HG02571 (cell line): ENCODE data around the gene CPEB4.
A peak's percentile ranks its signal among the peaks of the same experiment; 100 is the strongest.

ENCODE experiments used
- ATAC-seq: cut with Tn5 transposase; IDR thresholded peaks from one replicate; pipeline ENCODE4 v1.9.1; 2021; ENCODE audit warnings: mild to moderate bottlenecking, moderate library complexity; ENCODE audit not compliant: unreplicated experiment

The CPEB4 gene

GRCh38 chr5:173887610-173888472 lies at the start of gene CPEB4:
Gene CPEB4, plus strand, starts transcription at chr5:173888349. Its CDS starts 1,385 bp downstream, at chr5:173889734.
- ATAC-seq, result peak; percentile 92

DNA sequence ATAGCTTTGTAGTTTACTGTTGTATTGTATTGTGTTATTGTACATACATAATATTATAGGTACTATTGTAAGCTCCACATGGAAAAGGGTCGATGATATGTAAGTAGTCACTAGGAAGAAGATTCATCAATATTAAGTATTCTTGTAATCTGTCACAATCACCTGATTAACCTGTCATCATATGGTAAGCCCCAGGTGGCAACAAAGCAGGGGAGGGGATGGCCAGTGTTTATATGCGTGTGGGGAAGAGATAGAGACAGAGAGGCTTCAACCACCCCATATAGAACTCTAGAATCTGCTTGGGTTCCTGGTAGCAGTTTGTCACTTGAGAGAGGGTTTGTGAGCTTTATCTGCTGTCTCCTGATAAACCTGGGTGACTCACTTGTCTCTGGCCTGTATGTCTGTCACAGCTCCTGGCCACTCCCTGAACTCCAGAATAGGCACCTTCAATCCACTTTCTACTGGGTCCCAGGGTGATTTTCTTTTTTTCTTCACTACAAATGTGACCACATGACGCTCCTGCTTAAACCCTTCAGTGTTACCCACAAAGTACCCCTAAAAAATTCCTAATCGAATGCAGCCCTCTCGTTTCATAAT lies 48.9 kb upstream of the CPEB4 start:
- no peak for ATAC-seq

DNA sequence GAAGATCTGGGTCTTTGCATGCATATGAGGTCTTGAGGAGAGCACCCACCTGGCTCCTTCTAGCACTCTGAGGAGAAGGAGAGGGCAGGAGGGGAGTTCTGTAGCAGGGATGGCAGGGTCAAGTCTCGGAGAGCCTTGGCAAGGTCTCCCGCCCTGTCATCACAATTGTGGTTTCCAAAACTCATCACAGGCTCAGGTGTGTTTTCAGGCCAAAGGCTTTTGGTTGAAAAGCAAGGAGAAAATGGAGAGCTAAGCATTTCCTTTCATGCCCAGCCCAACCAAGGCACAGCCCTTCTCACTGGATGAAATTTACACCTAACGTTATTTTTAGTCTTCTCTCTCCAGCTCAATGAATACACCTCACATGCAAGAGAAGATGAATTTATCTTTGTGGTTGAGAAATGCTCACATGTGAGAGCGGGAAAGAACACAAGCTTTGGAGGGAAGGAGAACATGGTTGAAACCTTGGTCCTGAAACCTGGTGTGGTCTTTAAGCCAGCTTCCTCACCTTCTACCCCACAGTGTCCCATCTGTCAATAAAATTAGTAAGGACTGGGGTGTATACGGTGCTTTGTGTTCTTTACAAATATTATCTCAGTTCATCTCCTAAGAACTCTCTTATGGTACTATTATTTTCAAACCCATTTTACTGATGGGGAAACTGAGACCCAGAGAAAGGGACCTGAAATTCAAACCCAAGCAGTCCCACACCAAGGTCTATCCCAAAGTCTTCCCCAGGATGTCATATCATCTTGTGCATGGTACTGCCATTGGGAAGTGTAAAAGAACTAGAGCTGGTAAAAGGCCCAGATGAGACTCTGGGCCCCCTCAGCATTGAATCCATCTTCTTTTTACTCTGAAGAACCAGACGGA lies 47.8 kb upstream of the CPEB4 start:
- ATAC-seq, result no peak

DNA sequence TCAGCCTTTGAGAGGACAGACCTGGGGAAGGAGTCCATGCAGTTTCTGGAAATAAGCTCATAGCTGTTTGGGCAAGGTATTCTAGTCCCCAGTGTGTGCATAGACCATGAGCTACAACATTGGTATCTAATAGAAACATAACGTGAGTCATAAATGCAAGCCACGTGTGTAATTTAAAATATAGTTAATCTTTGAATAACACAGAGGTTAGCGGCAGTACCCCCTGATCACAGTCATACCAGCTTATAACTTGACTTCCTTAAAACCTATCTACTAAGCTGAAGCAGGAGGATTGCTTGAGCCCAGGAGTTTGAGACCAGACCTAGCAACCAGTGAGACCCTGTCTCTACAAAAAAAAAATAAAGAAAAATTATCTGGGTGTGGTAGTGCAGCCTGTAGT lies 46.4 kb upstream of the CPEB4 start:
- ATAC-seq, result no peak

DNA sequence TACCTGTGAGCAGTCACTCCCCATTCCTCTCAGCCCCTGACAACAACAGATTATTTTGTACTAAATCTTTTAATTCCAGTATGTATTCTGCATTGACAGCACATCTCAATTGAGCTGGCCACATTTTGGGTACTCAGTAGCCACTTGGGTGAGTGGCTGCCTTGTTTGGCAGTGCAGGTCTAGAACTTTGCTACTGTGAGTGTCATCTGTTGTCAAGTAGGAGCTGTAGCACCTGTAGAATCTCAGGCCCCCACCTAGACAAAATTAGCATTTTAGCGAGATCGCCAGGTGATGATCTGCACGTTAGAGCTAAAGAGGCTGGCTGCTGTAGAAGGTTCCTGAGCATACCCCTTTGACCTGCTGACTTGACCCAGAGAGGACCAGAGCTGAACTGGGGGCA lies 44.4 kb upstream of the CPEB4 start:
- ATAC-seq, result no peak

GRCh38 chr5:173845321-173845720 lies 42.8 kb upstream of the CPEB4 start:
- no peak for ATAC-seq

- no peak for ATAC-seq
Measured at GRCh38 chr5:173846929-173847501, 41.1 kb upstream of the CPEB4 start.

GRCh38 chr5:173848986-173849596 lies 39.1 kb upstream of the CPEB4 start:
- no peak for ATAC-seq

GRCh38 chr5:173849908-173850307 lies 38.2 kb upstream of the CPEB4 start:
- no peak for ATAC-seq

GRCh38 chr5:173850659-173851058 lies 37.5 kb upstream of the CPEB4 start:
- ATAC-seq, result no peak

DNA sequence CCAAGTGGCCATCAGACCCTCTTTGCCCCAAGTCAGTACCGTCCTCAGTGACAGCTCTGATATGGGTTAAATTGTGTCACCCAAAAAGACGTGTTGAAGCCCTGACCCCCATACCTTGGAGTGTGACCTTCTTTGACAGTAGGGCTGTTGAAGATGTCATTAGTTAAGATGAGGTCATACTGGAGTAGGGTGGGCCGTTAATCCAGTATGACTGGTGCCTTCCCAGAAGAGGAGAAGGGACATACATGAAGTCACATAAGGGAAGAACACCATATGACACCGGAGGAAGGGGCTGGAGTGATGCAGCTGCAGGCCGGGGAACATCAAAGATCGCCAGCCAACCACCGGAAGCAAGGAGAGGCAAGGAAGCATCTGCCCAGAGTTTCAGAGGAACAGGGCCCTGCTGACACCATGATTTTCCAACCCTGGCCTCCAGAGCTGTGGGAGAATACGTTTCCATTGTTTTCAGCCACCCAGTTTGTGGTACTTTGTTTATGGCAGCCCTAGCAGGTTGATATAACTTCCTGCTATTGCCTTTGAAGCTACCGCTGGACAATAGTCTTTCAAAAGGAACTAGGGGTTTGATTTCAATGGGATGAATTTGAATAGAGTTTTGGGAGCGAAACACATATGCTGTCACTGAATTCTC lies 36.4 kb upstream of the CPEB4 start:
- ATAC-seq, result no peak

DNA sequence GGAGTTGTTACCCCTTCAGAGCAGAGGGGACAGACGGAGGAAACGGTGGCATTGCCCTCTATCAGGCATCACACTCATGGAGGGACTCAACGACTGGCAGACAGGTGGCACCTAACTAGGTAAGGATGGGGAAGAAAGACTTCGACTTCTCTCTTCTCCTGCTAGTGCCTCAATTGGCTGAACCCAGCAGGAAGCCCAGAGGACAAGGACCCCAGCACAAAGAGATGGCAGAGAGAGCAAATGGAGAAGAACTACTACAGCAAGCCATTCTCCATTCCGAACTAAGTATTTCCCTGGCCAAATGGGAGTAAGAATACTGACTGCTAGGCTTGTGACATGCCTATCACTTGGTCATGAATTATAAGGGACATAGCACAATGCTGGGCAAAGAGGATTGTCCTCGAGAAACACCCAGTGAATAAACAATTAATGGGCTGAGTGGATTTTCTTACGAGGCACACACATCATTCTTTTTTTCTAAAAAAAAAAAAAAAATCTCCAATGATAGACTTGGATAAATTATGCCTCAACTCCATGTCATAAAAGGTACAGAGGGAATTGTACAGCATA lies 35.3 kb upstream of the CPEB4 start:
- no peak for ATAC-seq

DNA sequence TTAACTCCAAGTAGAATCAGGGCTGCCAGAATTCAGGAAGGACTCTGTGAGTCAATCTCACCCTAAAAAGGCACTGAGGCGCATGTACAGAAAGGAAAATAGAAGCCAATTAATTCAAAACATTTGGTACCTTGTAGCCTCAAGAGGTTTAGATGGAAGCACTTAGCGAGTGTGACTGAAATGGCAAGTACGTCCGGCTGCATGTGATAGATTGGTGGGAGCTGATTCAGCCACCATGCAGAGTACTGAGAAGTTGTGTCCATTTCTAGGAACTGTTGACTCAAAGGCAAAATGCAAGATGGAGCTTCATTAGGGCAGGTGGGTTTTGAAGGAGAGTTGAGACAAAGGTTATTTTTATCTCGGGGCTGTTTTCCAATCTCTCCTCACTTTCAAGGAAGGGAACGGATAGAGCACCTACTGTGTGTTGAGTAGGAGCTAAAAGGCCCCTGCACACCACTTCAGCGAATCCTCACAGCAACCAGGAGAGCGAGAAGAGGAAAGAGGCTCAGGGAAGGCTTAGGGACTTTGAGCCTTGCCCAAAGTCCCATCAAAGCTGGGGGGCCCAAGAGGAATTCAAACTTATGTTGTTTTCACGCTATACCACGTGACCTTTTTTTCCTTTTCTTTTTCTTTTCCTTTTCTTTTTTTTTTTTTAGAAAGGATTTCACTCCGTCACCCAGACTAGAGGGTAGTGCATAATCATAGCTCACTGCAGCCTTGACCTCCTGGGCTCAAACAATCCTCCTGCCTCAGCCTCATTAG lies 34.6 kb upstream of the CPEB4 start:
- ATAC-seq, result no peak

DNA sequence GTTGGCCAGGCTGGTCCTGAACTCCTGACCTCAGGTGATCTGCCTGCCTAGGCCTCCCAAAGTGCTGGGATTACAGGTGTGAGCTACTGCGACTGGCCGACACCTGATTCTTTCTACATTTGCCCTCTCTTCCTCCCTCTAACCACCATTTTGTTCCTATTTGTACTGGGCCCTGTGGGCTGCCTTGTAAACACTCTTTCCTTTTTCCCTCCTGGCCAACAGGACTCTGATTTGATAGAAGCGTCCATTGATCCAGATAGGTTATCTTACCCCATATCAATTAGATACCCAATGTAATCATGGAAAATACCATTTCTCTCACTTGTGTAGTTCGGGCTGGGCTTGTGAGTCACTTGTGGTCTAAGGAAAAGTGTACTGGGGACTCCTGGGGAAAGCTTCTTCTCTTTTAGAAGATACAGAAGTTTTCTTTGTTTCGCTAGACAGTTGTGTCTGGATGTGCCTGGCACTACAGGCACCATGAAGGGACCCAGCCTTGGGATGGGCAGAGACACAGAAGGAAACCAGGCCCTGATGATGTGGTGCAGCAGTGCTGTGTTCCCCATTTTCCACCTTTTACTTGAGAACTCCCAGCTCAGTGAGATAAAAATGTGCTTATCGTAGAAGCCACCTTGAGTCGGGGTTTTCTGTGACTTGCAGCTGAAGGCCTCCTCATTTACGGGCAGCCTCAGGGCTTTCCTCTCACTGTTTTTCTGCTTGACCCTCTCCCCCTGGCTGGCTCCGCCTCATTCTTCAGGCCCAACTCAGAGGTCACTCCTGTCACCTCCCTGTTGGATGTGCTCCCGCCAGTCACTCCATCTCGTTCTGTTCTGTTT lies 32.8 kb upstream of the CPEB4 start:
- no peak for ATAC-seq

GRCh38 chr5:173855995-173856656 lies 32.0 kb upstream of the CPEB4 start:
- no peak for ATAC-seq

DNA sequence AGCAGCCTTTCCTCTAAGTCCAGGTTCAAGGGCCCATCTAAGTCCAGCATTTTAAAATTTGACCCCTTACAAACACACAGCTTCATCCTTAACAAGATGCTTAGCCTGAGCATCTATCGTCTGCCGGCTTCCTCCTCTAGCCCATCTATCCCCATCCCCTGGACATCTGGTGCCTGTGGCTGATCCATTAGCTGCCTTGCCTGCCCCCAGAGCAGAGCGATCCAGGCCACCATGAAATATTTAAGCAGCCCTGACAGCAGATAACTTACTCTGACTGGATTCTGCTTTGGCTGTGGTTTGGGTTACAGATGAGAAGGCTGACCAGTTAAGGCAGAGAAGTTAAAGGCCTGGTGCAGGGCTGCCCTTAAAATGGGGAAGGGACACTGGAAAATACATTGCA lies 30.9 kb upstream of the CPEB4 start:
- ATAC-seq, result no peak

DNA sequence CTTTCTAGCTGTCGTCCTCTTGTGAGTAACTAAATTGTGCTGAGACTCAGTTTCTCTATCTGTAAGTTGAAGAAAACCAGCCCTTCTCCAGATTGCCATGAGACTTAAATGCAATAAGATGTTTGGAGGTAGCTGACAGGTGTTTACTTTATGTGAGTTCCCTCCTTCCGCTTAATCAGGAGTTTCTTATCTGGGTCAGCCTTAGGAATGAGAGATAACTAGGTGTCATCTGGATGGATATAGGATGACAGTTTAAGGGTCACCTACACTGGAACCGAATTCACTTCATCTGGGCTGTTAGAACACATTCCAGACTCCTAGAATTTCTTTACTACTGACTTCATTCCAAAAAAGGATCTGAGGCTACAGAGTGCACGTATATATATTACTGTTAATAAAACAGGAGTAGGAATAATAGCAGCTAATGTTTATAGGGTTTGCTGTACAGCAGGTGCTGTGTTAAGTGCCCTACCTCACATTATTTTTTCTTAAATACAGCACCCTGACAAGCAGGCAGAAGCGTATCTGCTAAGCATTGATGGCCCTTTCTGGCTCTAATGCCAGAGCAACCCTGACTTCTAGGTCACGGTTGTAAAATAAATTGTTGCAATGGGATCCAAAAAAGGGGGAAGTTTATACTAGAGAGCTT lies 30.0 kb upstream of the CPEB4 start:
- no peak for ATAC-seq
